ENCODE measurements around the gene TREX2.

GRCh38 chrX:153397256-153397960, 48.4 kb downstream of the TREX2 start:
- TF ChIP-seq, protein P1, sequence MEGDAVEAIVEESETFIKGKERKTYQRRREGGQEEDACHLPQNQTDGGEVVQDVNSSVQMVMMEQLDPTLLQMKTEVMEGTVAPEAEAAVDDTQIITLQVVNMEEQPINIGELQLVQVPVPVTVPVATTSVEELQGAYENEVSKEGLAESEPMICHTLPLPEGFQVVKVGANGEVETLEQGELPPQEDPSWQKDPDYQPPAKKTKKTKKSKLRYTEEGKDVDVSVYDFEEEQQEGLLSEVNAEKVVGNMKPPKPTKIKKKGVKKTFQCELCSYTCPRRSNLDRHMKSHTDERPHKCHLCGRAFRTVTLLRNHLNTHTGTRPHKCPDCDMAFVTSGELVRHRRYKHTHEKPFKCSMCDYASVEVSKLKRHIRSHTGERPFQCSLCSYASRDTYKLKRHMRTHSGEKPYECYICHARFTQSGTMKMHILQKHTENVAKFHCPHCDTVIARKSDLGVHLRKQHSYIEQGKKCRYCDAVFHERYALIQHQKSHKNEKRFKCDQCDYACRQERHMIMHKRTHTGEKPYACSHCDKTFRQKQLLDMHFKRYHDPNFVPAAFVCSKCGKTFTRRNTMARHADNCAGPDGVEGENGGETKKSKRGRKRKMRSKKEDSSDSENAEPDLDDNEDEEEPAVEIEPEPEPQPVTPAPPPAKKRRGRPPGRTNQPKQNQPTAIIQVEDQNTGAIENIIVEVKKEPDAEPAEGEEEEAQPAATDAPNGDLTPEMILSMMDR (IDR thresholded peaks at IDR 0.05 in 4 of 5, conservative IDR thresholded peaks at IDR 0.05 in 1 of 5), result no peak
- no peak for TF ChIP-seq POLR2A (IDR thresholded peaks at IDR 0.05)
